Bronchial epithelial cell (primary cell): ENCODE results near the gene MYO1E. TPM values are rescaled to one million over a fixed set of nuclear protein-coding genes. Genes with fewer than 3 reads are reported as not detected.
A peak's percentile ranks its signal among the peaks of the same experiment; 100 is the strongest.

Source experiments
- DNase-seq: peaks from one replicate; pipeline ENCODE4 v3.0.0-alpha.2; 2010; ENCODE audit warnings: low read depth
- FAIRE-seq: peaks from 2 replicates; lab custom pipeline; 2011; peaks lifted over from hg19 to GRCh38; lab: Jason Lieb, UNC
- H3K27me3 ChIP-seq: 2 replicates; pipeline ENCODE4 v1.5.1; 2011; ENCODE audit warnings: low read length; ENCODE audit not compliant: control insufficient read depth, insufficient read depth
- H3K36me3 ChIP-seq: 2 replicates; pipeline ENCODE4 v1.5.1; 2011; ENCODE audit warnings: low read length; ENCODE audit not compliant: control insufficient read depth, insufficient read depth
- H3K4me3 ChIP-seq: 2 replicates; pipeline ENCODE4 v1.5.1; 2011; ENCODE audit warnings: mild to moderate bottlenecking, low read depth, low read length, control low read depth
- CTCF ChIP-seq: IDR thresholded peaks from 2 replicates; pipeline ENCODE4 v1.5.1; 2011; ENCODE audit warnings: mild to moderate bottlenecking, moderate library complexity, low read length, control low read depth, inconsistent platforms; ENCODE audit not compliant: insufficient read depth, severe bottlenecking
- total RNA-seq: library from RNA; depleted of rRNA; stranded (reverse); fragments of >200 nt; gene quantifications from 2 replicates; pipeline ENCODE4 v1.2.1, GENCODE V29; 2014

MYO1E gene
- total RNA-seq, 1 donor from 2014 or later = 71.9 TPM

- Histone ChIP-seq H3K4me3 (no peak overlapping the region), H3K27me3 (no peaks in the 10 kb centered on the region), H3K36me3 (peaks cover 20% of the 10 kb centered on the region)
- no peak for TF ChIP-seq CTCF
- DNase-seq (no peak), FAIRE-seq (no peak)
Measured at GRCh38 chr15:59227021-59227420, 145.7 kb downstream of the MYO1E start.

- peaks cover 19% of the 10 kb centered on the region for H3K36me3 ChIP-seq
- H3K4me3 ChIP-seq = no peak overlapping the region
- no peak for FAIRE-seq
- H3K27me3 ChIP-seq = no peaks in the 10 kb centered on the region
- no peak for DNase-seq
- TF ChIP-seq CTCF = no peak
Measured at GRCh38 chr15:59224474-59224873, 148.2 kb downstream of the MYO1E start.

- DNase-seq = no peak
- no peak for FAIRE-seq
- Histone ChIP-seq H3K4me3 (no peak overlapping the region), H3K27me3 (no peaks in the 10 kb centered on the region), H3K36me3 (peaks cover 18% of the 10 kb centered on the region)
- no peak for TF ChIP-seq CTCF
Measured at GRCh38 chr15:59223736-59224135, 148.9 kb downstream of the MYO1E start.

GRCh38 chr15:59222906-59223550 is 149.6 kb downstream of the MYO1E start:
- Histone ChIP-seq H3K4me3 (no peak overlapping the region), H3K36me3 (peaks cover 18% of the 10 kb centered on the region), H3K27me3 (no peaks in the 10 kb centered on the region)
- DNase-seq = peak; percentile 20
- peak; percentile 77 for FAIRE-seq
- no peak for TF ChIP-seq CTCF

- Histone ChIP-seq H3K27me3 (no peaks in the 10 kb centered on the region), H3K36me3 (peaks cover 19% of the 10 kb centered on the region), H3K4me3 (no peak overlapping the region)
- no peak for FAIRE-seq
- no peak for TF ChIP-seq CTCF
- DNase-seq = peak; percentile 34
Measured at GRCh38 chr15:59221511-59222505, 150.9 kb downstream of the MYO1E start.
